ENCODE results near the gene RGL2.

GRCh38 chr6:33301877-33302276 is 3.1 kb upstream of the RGL2 start:
- TF ChIP-seq, protein P1, sequence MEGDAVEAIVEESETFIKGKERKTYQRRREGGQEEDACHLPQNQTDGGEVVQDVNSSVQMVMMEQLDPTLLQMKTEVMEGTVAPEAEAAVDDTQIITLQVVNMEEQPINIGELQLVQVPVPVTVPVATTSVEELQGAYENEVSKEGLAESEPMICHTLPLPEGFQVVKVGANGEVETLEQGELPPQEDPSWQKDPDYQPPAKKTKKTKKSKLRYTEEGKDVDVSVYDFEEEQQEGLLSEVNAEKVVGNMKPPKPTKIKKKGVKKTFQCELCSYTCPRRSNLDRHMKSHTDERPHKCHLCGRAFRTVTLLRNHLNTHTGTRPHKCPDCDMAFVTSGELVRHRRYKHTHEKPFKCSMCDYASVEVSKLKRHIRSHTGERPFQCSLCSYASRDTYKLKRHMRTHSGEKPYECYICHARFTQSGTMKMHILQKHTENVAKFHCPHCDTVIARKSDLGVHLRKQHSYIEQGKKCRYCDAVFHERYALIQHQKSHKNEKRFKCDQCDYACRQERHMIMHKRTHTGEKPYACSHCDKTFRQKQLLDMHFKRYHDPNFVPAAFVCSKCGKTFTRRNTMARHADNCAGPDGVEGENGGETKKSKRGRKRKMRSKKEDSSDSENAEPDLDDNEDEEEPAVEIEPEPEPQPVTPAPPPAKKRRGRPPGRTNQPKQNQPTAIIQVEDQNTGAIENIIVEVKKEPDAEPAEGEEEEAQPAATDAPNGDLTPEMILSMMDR (IDR thresholded peaks at IDR 0.05): no peak
- TF ChIP-seq POLR2AphosphoS5 (IDR thresholded peaks at IDR 0.05): no peak

All from esophagus muscularis mucosa (tissue), 3 donors.